B cell (primary cell): ENCODE measurements around the gene MFSD6.

Source experiments
- CTCF ChIP-seq: fragments of 200-600 bp; IDR thresholded peaks from one replicate; pipeline ENCODE4 v1.8.0; 2022; ENCODE audit warnings: antibody characterized with exemption, mild to moderate bottlenecking
- EZH2 ChIP-seq: IDR thresholded peaks from 2 replicates; pipeline ENCODE4 v1.6.1; 2012; ENCODE audit warnings: borderline replicate concordance, low read depth, mild to moderate bottlenecking, moderate library complexity, low read length; ENCODE audit not compliant: insufficient read depth, poor library complexity, severe bottlenecking

- TF ChIP-seq CTCF (no peak), EZH2 (no peak)
Observed at GRCh38 chr2:190493095-190493494, 84.9 kb downstream of the MFSD6 start.
